ENCODE measurements around the gene PALMD. TPM values are rescaled to one million over a fixed set of nuclear protein-coding genes. Genes with fewer than 3 reads are reported as not detected.

Gene PALMD
- total RNA-seq, 1 experiment from 2014 or later, result 0.05 TPM

GRCh38 chr1:99659755-99660210 lies 13.9 kb downstream of the PALMD start:
- DNase-seq (ENCODE audit: low read depth, low spot score), result no peak
- ChIA-PET POLR2A (no interaction called here), CTCF (no interaction called here)
- no peak for ATAC-seq
- TF ChIP-seq CTCF (IDR thresholded peaks at IDR 0.05), result no peak
- no peak for TF ChIP-seq POLR2AphosphoS5 (IDR thresholded peaks at IDR 0.05; ENCODE audit: low read depth, low read length)
- TF ChIP-seq REST (IDR thresholded peaks at IDR 0.05; ENCODE audit: insufficient read depth in 1 of 2, low read depth in 2 of 2, low read length in 1 of 2), result no peak
- no peak for TF ChIP-seq TCF7L2 (IDR thresholded peaks at IDR 0.05; ENCODE audit: low read depth, low read length)
- TF ChIP-seq SIN3A (IDR thresholded peaks at IDR 0.05; ENCODE audit: borderline replicate concordance, insufficient read depth, low read depth, low read length), result no peak
- Histone ChIP-seq H3K27me3 (ENCODE audit: control insufficient read depth, insufficient read depth, low read length) (no peaks in the 10 kb centered on the region), H3K4me3 (ENCODE audit: low read depth in 2 of 2, low read length in 2 of 2) (no peak overlapping the region), H3K4me1 (ENCODE audit: control insufficient read depth, insufficient read depth, low read length) (no peaks in the 10 kb centered on the region), H3K9me3 (ENCODE audit: control insufficient read depth, insufficient read depth, low read depth, low read length) (no peaks in the 10 kb centered on the region), H3K36me3 (ENCODE audit: control insufficient read depth, insufficient read depth, low read length) (no peaks in the 10 kb centered on the region), H3K27ac (ENCODE audit: low read length) (no peak overlapping the region)
- no TSS peak for BruUV-seq (replicated peaks)
- intact Hi-C loops (cut with micrococcal nuclease; ENCODE audit: unreplicated experiment) (no loop called here), in situ Hi-C loops (cut with HindIII; ENCODE audit: low pct_unique_long_range_greater_than_20kb, low sequenced_read_pairs) (no loop called here)

- H3K4me3 ChIP-seq (ENCODE audit: low read depth in 2 of 2, low read length in 2 of 2), result no peak overlapping the region
- no peak overlapping the region for H3K27ac ChIP-seq (ENCODE audit: low read length)
- no peaks in the 10 kb centered on the region for H3K27me3 ChIP-seq (ENCODE audit: control insufficient read depth, insufficient read depth, low read length)
- TF ChIP-seq POLR2AphosphoS5 (IDR thresholded peaks at IDR 0.05; ENCODE audit: low read depth, low read length) (no peak), TCF7L2 (IDR thresholded peaks at IDR 0.05; ENCODE audit: low read depth, low read length) (no peak), CTCF (IDR thresholded peaks at IDR 0.05) (no peak), REST (IDR thresholded peaks at IDR 0.05; ENCODE audit: insufficient read depth in 1 of 2, low read depth in 2 of 2, low read length in 1 of 2) (no peak), SIN3A (IDR thresholded peaks at IDR 0.05; ENCODE audit: borderline replicate concordance, insufficient read depth, low read depth, low read length) (no peak)
- no peaks in the 10 kb centered on the region for H3K4me1 ChIP-seq (ENCODE audit: control insufficient read depth, insufficient read depth, low read length)
- no peaks in the 10 kb centered on the region for H3K36me3 ChIP-seq (ENCODE audit: control insufficient read depth, insufficient read depth, low read length)
- ChIA-PET CTCF (no interaction called here), POLR2A (no interaction called here)
- H3K9me3 ChIP-seq (ENCODE audit: control insufficient read depth, insufficient read depth, low read depth, low read length), result no peaks in the 10 kb centered on the region
- DNase-seq (ENCODE audit: low read depth, low spot score) (no peak), ATAC-seq (no peak)
- in situ Hi-C loops (cut with HindIII; ENCODE audit: low pct_unique_long_range_greater_than_20kb, low sequenced_read_pairs) (no loop called here), intact Hi-C loops (cut with micrococcal nuclease; ENCODE audit: unreplicated experiment) (no loop called here)
- BruUV-seq (replicated peaks), result no TSS peak
Observed at GRCh38 chr1:99660496-99660895, 14.6 kb downstream of the PALMD start.

Measured in Panc1 (cell line).